Suppressor macrophage (primary cell): Measurements from ENCODE around the gene ADCY2.
"Not testable (repeated sequence)": the region's sequence is repeated elsewhere in the genome, so short reads cannot be mapped to it uniquely, and the experiment has no call there.

Source experiments
- DNase-seq, 4 experiments: peaks; one replicate each; pipeline ENCODE4 v3.0.0-alpha.2; 2020 to 2022

ADCY2 gene

GRCh38 chr5:7396713-7397454 is 946 bp downstream of the ADCY2 start:
- DNase-seq: peak in 3 of 4 experiments; percentile 2 to 22 (median 10)

- DNase-seq: no peak
Observed at GRCh38 chr5:7397937-7398336, 2.0 kb downstream of the ADCY2 start.

- no peak for DNase-seq
Observed at GRCh38 chr5:7398596-7399280, 2.8 kb downstream of the ADCY2 start.

GRCh38 chr5:7405277-7405676 is 9.3 kb downstream of the ADCY2 start:
- no peak for DNase-seq

- DNase-seq: no peak
Observed at GRCh38 chr5:7410936-7411511, 15.1 kb downstream of the ADCY2 start.

- no peak for DNase-seq
Observed at GRCh38 chr5:7412409-7412808, 16.5 kb downstream of the ADCY2 start.

GRCh38 chr5:7415123-7415522 is 19.2 kb downstream of the ADCY2 start:
- DNase-seq: no peak

- no peak for DNase-seq
Observed at GRCh38 chr5:7415587-7416535, 19.9 kb downstream of the ADCY2 start.

GRCh38 chr5:7418276-7418675 is 22.3 kb downstream of the ADCY2 start:
- no peak for DNase-seq

- DNase-seq: no peak
Observed at GRCh38 chr5:7419367-7419766, 23.4 kb downstream of the ADCY2 start.

- DNase-seq: no peak
Observed at GRCh38 chr5:7419846-7420245, 23.9 kb downstream of the ADCY2 start.

- no peak for DNase-seq
Observed at GRCh38 chr5:7420510-7421280, 24.8 kb downstream of the ADCY2 start.

- DNase-seq: no peak
Observed at GRCh38 chr5:7422316-7423106, 26.6 kb downstream of the ADCY2 start.

- not testable (repeated sequence) for DNase-seq
Observed at GRCh38 chr5:7423231-7423630, 27.3 kb downstream of the ADCY2 start.

GRCh38 chr5:7425830-7426229 is 29.9 kb downstream of the ADCY2 start:
- DNase-seq: no peak

- DNase-seq: no peak
Observed at GRCh38 chr5:7426284-7426683, 30.3 kb downstream of the ADCY2 start.

GRCh38 chr5:7434914-7435313 is 39.0 kb downstream of the ADCY2 start:
- DNase-seq: no peak

GRCh38 chr5:7435503-7435902 is 39.6 kb downstream of the ADCY2 start:
- DNase-seq: no peak

GRCh38 chr5:7436521-7436920 is 40.6 kb downstream of the ADCY2 start:
- DNase-seq: no peak

GRCh38 chr5:7437836-7438235 is 41.9 kb downstream of the ADCY2 start:
- DNase-seq: no peak

GRCh38 chr5:7445068-7445467 is 49.1 kb downstream of the ADCY2 start:
- no peak for DNase-seq
